Activated T-helper 1 cell treated with anti-CD3 and anti-CD28 coated beads, Interleukin-2, amount 50 U/mL, for 16 hours (primary cell): ENCODE measurements around the gene FADD.
"Not testable (repeated sequence)": the region's sequence is repeated elsewhere in the genome, so short reads cannot be mapped to it uniquely, and the experiment has no call there.

Experiments
- DNase-seq, 2 donors: peaks; one replicate each; pipeline ENCODE4 v3.0.0-alpha.2; 2020; ENCODE audit warnings: low read depth in 1 of 2, low spot score in 1 of 2

The FADD gene

DNA sequence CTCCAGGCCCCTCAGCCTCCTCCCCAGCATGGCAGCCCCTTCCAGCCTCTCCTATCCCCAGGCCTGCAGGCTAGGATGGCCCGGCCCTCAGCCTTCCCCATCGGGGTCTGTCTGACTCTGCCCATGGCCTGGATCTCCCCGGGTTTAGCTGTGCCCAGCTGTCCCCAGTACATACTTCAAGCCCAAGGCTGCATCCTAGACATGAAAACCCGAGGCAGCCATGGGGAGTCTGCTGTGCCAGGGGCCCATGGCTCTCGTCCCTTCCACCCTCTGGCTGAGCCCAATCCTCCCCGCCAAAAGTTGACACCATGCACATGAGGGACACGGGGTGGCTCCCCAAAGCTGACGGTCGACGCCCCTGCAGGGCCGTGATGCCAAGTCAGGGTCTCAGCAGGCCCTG lies 22.2 kb upstream of the FADD start:
- no peak for DNase-seq

DNA sequence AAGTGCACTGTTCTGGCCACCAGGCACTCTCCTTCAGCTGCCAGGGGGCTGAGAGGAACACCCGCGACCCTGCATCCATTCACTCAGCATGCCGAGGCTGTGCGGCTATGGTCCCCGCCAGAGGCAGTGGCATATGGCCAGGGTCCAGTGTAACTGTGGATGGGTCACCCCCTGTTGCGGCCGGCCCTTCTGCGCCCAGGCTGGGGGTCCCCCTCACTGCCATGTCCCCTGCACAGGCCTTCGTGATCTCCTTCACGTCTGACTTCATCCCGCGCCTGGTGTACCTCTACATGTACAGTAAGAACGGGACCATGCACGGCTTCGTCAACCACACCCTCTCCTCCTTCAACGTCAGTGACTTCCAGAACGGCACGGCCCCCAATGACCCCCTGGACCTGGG lies 20.8 kb upstream of the FADD start:
- no peak for DNase-seq

DNA sequence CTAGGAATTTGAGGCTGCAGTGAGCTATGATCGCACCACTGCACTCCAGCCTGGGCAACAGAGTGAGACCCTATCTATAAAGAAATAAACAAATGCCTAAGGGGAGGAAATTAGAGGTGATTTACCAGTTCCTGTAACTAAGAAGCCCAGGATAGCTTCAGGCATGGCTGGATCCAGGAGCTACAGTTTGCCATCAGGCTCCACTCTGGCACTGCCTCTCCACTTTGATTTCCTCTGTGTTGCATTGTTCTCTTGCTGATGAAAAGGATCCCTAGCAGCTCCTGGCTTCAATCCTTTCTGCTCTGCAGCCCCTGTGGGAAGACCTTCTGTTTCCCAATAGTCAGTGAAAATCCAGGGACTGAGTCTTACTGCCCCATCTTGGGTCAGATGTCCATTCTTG lies 20.1 kb upstream of the FADD start:
- no peak for DNase-seq

DNA sequence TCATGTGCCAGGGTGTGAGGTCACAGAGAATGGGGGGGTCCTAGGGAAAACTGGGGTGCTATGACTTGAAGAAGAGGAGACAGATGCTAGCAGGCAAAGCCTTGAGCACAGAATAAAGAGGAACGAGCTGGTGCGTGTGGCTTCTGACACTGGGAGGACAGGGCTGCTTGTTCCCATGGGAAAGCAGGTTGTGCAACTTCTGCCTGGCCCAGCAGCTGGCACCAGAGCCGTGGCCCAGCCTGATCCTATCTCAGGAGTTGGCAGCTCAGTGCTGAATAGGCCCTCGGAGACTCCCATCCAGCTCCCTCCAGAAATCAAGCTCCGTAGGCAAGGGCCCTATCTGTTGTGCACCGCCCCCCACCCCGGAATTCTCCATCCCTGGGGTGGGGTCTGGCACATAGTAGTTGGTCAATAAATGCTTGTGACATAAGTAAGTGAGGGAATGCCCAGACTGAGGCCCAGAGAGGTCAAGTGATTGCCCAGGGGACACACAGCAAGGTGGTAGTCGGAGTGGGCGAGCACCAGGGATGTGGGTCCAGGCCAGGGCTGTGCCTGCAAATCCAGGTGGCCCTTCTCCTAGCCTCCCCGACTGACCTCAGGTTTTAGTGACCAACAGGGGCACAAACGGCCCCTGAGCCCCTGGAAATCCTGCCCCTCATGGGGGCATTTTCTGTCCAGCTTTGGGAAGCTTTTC lies 19.5 kb upstream of the FADD start:
- DNase-seq = no peak

DNA sequence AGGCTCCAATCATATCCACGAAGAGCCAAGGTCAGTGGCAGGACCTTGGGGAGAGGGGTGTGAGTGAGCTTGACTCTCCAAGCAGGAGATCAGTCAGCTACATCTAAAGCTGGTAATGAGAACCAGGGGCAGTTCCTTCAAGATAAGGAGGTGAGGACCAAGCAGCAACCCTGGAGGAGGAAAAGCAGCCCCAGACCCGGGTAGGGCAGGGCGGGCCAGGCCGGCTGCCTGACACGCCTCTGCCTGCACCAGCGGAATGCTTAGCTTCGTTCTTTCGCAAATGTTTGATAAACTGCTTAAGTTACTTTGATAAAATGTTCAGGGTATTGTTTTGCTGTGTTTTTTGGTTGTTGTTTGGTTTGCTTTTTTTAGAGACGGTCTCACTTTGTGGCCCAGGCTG lies 18.7 kb upstream of the FADD start:
- DNase-seq = no peak

DNA sequence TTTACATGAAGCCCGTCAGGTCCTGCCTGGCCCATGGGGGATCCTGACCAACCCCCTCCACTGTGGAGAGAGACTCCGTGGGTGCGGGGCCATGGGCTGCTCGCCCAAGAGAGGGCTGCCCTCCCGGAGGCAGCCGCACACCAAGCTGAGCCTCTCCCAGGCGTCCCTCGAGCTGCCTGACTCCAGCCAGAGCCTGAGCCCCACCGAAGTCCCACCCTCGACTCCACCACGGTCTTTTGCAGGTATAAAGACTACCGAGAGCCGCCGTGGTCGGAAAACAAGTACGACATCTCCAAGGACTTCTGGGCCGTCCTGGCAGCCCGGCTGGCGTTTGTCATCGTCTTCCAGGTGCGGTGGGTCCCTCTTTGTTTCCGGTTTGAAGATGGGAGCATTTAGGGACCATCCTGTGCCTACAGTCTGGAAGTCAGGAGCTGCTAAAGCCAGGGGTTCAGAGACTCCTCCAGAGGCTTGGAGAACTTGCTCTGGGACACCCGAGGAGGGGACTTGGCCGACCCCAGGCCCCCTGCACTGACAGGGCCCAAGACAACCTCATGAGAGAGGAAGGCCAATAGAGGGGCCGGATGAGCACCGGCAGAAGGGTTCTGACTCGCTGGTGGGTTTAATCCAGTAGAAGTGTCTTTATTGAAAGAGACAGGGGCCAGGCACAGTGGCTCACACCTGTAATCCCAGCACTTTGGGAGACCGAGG lies 17.6 kb upstream of the FADD start:
- DNase-seq = no peak

DNA sequence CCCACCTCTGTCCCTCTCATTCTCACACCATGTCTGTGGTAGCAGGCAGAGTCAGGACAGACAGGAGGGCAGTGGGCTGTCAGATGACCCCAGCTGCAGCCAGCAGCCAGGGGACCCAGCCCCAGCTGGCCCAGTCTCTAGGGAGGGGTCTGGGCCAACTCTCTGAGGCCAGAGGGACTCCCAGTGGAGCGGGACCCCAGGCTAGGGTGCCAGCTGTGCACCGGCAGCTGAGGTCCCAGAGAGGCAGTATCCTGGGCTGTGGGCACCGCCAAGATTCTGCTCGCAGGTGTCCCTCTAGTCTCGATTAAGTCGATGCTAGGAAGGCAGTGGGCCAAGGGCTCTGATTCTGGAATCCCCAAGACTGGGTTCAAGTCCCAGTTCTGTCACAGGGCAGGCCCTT lies 16.7 kb upstream of the FADD start:
- DNase-seq = no peak

DNA sequence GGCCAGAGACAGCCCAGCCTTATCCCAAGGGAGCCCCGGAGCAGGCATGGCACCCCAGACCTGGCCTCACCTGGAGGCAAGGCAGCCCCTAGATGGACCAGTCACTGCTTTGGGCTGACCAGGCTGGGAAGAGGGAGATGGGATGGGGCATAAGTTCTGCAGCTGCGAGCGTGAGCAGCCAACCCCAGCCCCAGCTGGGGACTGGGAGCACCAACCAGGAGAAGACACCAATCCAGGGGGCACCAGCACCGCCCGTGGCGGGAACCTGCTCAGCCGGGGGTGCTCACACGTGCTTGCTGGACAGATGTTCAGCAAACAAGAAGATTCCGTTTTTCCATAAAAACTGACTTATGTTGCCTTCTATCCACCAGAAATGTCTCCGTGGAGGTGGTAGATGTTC lies 16.2 kb upstream of the FADD start:
- no peak for DNase-seq

DNA sequence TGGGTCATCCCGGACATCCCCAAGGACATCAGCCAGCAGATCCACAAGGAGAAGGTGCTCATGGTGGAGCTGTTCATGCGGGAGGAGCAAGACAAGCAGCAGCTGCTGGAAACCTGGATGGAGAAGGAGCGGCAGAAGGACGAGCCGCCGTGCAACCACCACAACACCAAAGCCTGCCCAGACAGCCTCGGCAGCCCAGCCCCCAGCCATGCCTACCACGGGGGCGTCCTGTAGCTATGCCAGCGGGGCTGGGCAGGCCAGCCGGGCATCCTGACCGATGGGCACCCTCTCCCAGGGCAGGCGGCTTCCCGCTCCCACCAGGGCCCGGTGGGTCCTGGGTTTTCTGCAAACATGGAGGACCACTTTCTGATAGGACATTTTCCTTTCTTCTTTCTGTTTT lies 15.3 kb upstream of the FADD start:
- no peak for DNase-seq

DNA sequence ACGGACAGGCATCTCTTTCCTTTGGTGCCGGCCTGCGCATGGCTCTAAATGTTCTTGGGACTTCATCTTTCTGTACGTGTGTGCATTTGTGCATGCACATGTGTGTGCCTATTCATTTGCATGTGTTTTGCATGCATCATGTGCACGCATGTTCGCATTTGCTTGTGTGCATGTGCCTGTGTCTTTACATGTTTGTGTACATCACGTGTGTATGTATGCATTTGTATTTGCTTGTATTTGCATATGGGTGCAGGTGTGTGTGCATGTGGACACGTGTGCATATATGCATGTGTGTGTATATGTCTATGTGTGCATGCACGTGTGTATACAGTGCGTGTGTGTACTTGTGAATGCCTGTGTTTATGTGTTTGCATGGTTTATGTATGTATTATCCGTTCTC lies 13.5 kb upstream of the FADD start:
- no peak for DNase-seq

DNA sequence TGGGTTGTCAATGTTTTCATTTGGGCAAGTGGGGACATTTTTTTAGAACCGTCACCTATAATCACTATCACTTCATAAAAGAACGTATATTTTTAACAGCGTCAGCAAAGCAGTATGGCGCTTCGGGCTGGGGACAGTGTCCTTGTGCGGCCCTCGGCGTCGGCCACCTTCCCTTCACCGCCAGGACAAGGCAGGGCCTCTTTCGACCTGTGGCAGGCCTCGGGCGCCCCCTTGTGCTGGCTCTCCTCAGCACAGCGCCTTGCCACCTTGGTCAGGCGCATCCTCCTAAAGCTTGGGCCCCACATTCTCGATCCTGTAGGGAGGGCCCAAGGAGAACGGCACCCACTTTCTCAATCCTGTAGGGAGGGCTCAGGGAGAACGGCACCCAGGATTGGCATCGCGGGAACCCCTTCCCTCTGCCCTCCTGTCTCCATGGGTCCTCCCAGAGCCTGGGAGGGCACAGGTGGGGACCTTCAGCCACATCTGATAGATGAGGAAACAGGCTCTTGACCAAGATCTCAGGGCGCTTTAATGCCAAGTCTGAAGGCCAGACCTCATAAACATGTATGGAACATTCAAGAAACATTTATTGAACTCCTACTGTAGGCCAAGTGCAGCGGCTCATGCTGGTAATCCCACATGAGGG lies 11.5 kb upstream of the FADD start:
- DNase-seq = peak in 1 of 2 donors; percentile 11

DNA sequence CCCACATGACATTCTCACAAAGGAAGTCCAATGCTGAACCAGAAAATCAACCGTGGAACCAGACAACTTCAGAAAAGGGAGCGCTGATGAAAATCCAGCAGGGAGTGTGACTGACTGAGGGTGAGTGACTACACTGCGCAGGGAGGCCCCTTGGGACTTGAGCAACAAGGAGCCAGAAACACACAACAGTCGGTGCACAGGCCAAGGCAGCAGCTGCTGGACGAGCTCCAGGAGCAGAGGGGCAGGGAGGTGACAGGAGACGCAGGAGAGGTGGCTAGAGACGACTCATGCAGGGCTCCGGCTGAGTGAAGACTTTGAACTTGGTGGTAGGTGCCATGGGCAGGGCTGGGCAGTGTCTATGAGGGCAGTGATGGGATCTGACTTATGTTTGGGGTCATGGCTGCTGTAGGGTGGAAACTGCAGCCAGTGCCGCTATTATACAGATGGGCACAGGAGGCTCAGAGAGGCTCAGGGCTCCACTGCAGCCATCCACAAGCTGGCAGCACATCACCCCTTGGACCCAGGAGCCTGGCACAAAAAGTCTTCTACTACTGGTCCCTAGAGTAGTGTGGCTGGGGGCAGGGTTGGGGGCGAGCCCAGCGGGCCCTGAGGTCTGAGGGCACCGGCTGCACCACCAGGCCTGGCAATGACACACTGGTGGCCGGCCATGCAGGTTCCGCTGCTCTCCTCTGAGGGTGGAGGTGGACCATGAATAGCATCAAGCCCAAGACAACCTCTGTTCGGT lies 10.3 kb upstream of the FADD start:
- DNase-seq = no peak

DNA sequence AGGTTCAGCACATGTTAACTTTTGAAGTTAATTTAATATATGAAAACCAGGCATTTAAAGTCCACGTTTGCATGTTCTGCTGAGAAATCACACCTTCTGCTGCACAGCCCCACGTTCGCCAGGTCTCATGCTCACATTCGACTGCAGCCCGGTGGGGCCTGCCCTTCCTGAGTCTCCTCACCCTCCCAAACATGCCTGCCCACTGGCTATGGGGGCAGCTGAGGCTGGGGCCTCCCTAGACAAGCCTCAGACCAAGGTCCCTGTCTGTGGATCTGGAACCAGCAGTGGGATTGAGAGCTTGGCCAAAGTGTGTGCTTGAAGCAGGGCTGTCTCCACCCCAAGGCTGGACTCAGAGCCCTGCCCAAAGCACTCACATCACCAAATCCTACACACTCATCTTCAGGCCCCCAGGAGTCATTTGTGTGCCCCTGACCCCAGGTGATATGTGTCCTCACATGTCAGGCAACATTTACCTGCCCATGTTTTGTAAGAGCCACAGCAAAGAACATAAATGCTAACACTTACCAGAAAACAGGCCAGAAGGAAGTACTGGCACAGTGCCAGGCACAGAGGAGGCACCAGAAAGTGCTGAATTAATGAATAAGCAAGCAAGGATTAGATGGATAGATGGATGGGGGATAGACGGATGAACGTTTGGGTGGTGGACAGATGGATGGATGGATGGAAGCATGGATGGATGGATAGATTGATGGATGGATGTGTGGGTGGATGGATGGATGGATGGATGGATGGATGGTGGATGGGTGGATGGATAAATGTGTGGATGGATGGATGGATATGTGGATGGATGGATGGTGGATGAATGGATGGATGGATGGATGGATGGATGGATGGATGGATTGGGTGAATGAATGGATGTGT lies 9.4 kb upstream of the FADD start:
- no peak for DNase-seq

DNA sequence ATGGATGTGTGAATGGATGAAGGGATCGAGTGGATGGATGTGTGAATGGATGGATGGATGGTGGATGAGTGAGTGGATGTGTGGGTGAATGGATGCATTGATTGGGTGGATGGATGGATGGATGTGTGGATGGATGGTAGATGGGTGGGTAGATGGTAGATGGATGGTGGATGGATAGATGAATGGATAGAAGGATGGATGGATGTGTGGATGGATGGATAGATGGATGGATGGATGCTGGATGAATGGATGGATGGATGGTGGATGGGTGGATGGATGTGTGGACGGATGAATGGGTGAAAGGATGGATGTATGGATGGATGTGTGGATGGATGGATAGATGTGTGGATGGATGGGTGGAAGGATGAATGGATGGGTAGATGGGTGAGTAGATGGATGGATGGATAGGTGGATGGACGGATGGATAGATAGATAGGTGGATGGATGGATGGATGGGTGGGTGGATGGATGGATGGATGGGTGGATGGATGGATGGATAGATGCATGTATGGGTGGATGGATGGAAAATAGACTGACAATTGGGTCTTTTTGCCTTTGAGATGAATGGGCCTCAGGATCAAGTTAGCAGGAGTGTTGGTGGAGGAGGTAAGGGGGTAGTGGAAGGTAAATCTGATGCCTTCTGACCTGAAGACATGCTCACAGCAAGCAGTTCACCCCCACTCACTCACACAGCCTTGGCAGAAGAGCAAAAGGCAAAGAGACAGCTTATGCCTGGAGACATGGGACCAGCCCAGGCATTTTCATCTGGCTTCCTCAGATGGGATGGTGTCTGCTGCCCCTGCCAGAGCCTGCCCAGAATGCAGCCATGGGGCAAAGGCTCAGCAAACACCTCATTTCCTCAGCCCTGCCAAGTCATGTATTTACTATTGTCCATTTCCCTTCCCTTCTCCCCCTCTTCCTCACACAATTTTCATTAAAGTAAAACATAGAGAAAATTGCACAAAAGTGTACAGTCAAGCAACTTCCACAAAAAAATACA lies 8.0 kb upstream of the FADD start:
- no peak for DNase-seq

DNA sequence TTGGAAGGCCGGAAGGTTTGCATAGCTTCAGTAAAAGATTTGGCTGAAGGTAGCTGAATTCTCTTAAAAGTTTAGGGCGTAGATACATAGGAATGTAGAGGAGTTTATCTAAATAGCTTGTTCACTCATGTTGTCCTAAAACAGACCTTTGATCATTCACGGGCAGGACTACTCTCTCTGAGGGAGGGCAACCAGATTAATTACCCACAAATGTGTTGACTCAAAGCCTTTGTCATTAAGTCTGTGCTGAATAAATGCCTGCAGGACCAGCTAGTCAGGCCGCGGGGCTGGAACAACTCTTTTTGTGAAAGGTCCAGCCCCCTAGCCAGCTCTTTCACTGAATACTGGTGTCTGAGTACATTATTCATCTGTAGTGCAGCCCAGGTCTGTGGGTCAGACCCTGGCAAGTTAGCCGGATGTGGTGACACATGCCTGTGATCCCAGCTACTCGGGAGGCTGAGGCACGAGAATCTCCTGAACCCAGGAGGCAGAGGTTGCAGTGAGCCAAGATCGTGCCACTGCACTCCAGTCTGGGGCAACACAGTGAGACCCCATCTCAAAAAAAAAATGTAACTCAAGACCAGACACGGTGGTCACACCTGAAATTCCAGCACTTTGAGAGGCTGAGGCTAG lies 2.8 kb upstream of the FADD start:
- no peak for DNase-seq

DNA sequence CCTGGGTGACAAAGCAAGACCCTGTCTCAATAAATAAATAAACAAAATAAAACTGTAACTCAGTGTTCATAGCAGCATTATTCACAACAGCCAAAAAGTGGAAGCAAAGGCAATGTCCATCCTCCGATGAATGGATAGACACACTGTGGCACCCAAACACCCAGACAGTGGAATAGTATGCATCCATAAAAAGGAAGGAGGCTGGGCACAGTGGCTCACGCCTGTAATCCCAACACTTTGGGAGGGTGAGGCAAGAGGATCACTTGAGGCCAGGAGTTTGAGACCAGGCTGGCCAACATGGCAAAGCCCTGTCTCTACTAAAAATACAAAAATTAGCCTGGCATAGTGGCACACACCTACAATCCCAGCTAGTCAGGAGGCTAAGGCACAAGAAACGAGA lies 2.0 kb upstream of the FADD start:
- DNase-seq = not testable (repeated sequence)

DNA sequence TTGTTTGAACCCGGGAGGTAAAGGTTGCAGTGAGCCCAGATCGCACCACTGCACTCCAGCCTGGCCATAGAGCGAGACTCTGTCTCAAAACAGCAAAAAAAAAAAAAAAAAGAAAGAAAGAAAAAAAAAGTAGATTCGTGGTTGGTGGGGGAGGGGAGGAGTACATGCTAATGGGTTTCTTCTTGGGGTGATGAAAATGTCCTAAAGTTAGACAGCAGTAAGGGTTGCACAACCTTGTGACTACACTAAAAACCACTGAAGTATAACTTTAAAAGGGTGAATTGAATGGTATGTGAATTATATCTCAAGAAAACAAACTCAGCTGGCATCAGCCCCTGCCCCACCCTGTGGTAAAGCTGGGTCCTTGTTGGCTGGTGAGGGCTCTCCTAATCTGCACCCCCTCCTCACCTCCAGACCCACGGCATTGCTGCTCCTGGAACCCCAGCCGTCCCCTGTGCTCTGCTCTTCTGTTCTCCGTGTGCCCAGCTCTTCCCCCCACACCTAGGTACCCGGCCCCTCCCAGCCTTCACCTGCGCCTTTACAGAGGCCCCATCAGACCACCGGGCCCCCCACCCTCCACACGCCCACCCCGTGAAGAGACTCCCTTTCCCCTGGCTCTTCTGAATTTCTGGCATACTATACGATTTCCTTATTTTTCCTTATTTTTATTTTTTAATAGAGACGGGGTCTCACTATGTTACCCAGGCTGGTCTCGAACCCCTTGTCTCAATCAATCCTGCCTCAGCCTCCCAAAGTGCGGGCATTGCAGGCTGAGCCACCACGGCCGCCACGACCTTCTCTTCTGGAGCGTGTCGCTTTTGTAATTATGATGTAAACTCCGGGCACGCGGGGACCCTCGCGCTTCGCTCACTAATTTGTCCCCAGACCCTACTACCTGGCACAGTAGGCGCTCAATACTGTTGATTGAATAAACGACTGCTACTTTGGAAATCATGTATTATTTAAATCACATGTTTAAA lies 924 bp upstream of the FADD start:
- no peak for DNase-seq
